Panc1 (cell line): ENCODE measurements around the gene PLXNC1. TPM values are rescaled to one million over a fixed set of nuclear protein-coding genes. Genes with fewer than 3 reads are reported as not detected.

ENCODE experiments used
- ATAC-seq: fragments of 200-7000 bp; cut with Tn5 transposase; 2 replicates; pipeline ENCODE4 v1.9.1; 2020; ENCODE audit warnings: mild to moderate bottlenecking, moderate library complexity
- BruUV-seq: library from RNA; stranded (reverse); fragments of 400-500 nt; replicated peaks from 2 replicates; lab custom pipeline; 2021; lab: Mats Ljungman, UMichigan
- CTCF ChIA-PET: fragments of 300-600 bp; sonication (Branson Sonifier 250); formaldehyde crosslinking; loops from one replicate; lab custom pipeline; 2022; ENCODE audit warnings: antibody characterized with exemption; lab: Charles Lee
- POLR2A ChIA-PET: fragments of 300-600 bp; sonication (Branson Sonifier 250); formaldehyde crosslinking; loops from one replicate; lab custom pipeline; 2022; ENCODE audit warnings: antibody characterized with exemption; lab: Charles Lee
- DNase-seq: peaks from one replicate; pipeline ENCODE4 v3.0.0-alpha.2; 2010; ENCODE audit warnings: low read depth, low spot score
- H3K27ac ChIP-seq: 2 replicates; pipeline ENCODE4 v1.5.1; 2011; ENCODE audit warnings: mild to moderate bottlenecking, low read length, inconsistent platforms
- H3K27me3 ChIP-seq: fragments of 200-500 bp; sonication (Bioruptor generic); 2 replicates; pipeline ENCODE4 v1.6.0; 2014; ENCODE audit warnings: low read length, inconsistent platforms; ENCODE audit not compliant: control insufficient read depth, insufficient read depth
- H3K36me3 ChIP-seq: fragments of 200-500 bp; sonication (Bioruptor generic); 2 replicates; pipeline ENCODE4 v1.5.1; 2014; ENCODE audit warnings: inconsistent platforms, mild to moderate bottlenecking, low read length, moderate library complexity; ENCODE audit not compliant: control insufficient read depth, insufficient read depth
- H3K4me1 ChIP-seq: 2 replicates; pipeline ENCODE4 v1.5.1; 2011; ENCODE audit warnings: inconsistent platforms, mild to moderate bottlenecking, low read length, moderate library complexity; ENCODE audit not compliant: control insufficient read depth, insufficient read depth
- H3K4me3 ChIP-seq, 2 experiments: 2 replicates each; pipeline ENCODE4 v1.5.1; 2011 to 2012; ENCODE audit warnings: low read depth in 2 of 2, low read length in 2 of 2, mild to moderate bottlenecking in 2 of 2, inconsistent platforms in 1 of 2, moderate library complexity in 1 of 2
- H3K9me3 ChIP-seq: fragments of 200-500 bp; sonication (Bioruptor generic); 2 replicates; pipeline ENCODE4 v1.5.1; 2014; ENCODE audit warnings: low read depth, mild to moderate bottlenecking, inconsistent platforms, low read length, moderate library complexity; ENCODE audit not compliant: control insufficient read depth, insufficient read depth
- POLR2AphosphoS5 ChIP-seq: IDR thresholded peaks from 2 replicates; pipeline ENCODE4 v1.6.1; 2012; ENCODE audit warnings: mild to moderate bottlenecking, low read depth, low read length, moderate library complexity
- SIN3A ChIP-seq: IDR thresholded peaks from 2 replicates; pipeline ENCODE4 v1.6.1; 2012; ENCODE audit warnings: low read depth, mild to moderate bottlenecking, low read length, moderate library complexity, borderline replicate concordance; ENCODE audit not compliant: insufficient read depth
- TCF7L2 ChIP-seq: IDR thresholded peaks from 2 replicates; pipeline ENCODE4 v1.6.1; 2011; ENCODE audit warnings: mild to moderate bottlenecking, low read depth, low read length, inconsistent platforms
- in situ Hi-C: cut with HindIII; loops from 2 replicates; pipeline ENCODE4 v1.10.0; 2016; ENCODE audit warnings: low sequenced_read_pairs, low pct_unique_long_range_greater_than_20kb
- intact Hi-C: fragments of 100-400 bp; cut with micrococcal nuclease; formaldehyde crosslinking; loops from one replicate; pipeline ENCODE4 v1.10.0; 2022; ENCODE audit not compliant: unreplicated experiment
- total RNA-seq: library from RNA; stranded (reverse); gene quantifications from one replicate; pipeline ENCODE4 v1.2.1, GENCODE V29; 2021; ENCODE audit not compliant: unreplicated experiment
- TF ChIP-seq, protein P1 (sequence below): fragments of 450-650 bp; IDR thresholded peaks from 2 replicates; pipeline ENCODE4 v1.5.1; 2017; ENCODE audit warnings: mild to moderate bottlenecking
- TF ChIP-seq, protein P2 (sequence below), 2 experiments: IDR thresholded peaks; 2 replicates each; pipeline ENCODE4 v1.6.1; 2011 to 2012; ENCODE audit warnings: low read depth in 2 of 2, control low read depth in 1 of 2, low read length in 1 of 2, mild to moderate bottlenecking in 1 of 2, moderate library complexity in 1 of 2; ENCODE audit not compliant: insufficient read depth in 1 of 2

The PLXNC1 gene
- total RNA-seq, 1 experiment from 2014 or later, result 0.57 TPM

- Histone ChIP-seq H3K4me3 (no peak overlapping the region), H3K27ac (no peak overlapping the region), H3K27me3 (peaks cover 4% of the 10 kb centered on the region), H3K4me1 (no peaks in the 10 kb centered on the region), H3K9me3 (no peaks in the 10 kb centered on the region), H3K36me3 (no peaks in the 10 kb centered on the region)
- intact Hi-C loops (no loop called here), in situ Hi-C loops (no loop called here)
- no peak for DNase-seq
- POLR2A ChIA-PET, result no interaction called here
- no peak for TF ChIP-seq SIN3A
- TF ChIP-seq, protein P1, sequence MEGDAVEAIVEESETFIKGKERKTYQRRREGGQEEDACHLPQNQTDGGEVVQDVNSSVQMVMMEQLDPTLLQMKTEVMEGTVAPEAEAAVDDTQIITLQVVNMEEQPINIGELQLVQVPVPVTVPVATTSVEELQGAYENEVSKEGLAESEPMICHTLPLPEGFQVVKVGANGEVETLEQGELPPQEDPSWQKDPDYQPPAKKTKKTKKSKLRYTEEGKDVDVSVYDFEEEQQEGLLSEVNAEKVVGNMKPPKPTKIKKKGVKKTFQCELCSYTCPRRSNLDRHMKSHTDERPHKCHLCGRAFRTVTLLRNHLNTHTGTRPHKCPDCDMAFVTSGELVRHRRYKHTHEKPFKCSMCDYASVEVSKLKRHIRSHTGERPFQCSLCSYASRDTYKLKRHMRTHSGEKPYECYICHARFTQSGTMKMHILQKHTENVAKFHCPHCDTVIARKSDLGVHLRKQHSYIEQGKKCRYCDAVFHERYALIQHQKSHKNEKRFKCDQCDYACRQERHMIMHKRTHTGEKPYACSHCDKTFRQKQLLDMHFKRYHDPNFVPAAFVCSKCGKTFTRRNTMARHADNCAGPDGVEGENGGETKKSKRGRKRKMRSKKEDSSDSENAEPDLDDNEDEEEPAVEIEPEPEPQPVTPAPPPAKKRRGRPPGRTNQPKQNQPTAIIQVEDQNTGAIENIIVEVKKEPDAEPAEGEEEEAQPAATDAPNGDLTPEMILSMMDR, result no peak
- TF ChIP-seq, protein P2, sequence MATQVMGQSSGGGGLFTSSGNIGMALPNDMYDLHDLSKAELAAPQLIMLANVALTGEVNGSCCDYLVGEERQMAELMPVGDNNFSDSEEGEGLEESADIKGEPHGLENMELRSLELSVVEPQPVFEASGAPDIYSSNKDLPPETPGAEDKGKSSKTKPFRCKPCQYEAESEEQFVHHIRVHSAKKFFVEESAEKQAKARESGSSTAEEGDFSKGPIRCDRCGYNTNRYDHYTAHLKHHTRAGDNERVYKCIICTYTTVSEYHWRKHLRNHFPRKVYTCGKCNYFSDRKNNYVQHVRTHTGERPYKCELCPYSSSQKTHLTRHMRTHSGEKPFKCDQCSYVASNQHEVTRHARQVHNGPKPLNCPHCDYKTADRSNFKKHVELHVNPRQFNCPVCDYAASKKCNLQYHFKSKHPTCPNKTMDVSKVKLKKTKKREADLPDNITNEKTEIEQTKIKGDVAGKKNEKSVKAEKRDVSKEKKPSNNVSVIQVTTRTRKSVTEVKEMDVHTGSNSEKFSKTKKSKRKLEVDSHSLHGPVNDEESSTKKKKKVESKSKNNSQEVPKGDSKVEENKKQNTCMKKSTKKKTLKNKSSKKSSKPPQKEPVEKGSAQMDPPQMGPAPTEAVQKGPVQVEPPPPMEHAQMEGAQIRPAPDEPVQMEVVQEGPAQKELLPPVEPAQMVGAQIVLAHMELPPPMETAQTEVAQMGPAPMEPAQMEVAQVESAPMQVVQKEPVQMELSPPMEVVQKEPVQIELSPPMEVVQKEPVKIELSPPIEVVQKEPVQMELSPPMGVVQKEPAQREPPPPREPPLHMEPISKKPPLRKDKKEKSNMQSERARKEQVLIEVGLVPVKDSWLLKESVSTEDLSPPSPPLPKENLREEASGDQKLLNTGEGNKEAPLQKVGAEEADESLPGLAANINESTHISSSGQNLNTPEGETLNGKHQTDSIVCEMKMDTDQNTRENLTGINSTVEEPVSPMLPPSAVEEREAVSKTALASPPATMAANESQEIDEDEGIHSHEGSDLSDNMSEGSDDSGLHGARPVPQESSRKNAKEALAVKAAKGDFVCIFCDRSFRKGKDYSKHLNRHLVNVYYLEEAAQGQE (IDR thresholded peaks at IDR 0.05; ENCODE audit: insufficient read depth in 1 of 2, low read depth in 2 of 2, low read length in 1 of 2), result no peak
- no peak for TF ChIP-seq POLR2AphosphoS5
- TF ChIP-seq TCF7L2, result no peak
- no peak for ATAC-seq
- BruUV-seq, result no TSS peak
- CTCF ChIA-PET, result no interaction called here
These were observed 39.0 kb downstream of the PLXNC1 start for GRCh38 chr12:94187361-94187760.

GRCh38 chr12:94190623-94191022 is 42.2 kb downstream of the PLXNC1 start:
- no peaks in the 10 kb centered on the region for H3K4me1 ChIP-seq
- no peak for ATAC-seq
- no peak overlapping the region for H3K4me3 ChIP-seq
- in situ Hi-C loops, result no loop called here
- ChIA-PET CTCF (no interaction called here), POLR2A (no interaction called here)
- intact Hi-C loops, result no loop called here
- no peak overlapping the region for H3K27ac ChIP-seq
- no peak for DNase-seq
- TF ChIP-seq SIN3A, result no peak
- no peak for TF ChIP-seq POLR2AphosphoS5
- H3K27me3 ChIP-seq, result no peaks in the 10 kb centered on the region
- H3K9me3 ChIP-seq, result no peaks in the 10 kb centered on the region
- BruUV-seq, result no TSS peak
- H3K36me3 ChIP-seq, result no peaks in the 10 kb centered on the region

DNA sequence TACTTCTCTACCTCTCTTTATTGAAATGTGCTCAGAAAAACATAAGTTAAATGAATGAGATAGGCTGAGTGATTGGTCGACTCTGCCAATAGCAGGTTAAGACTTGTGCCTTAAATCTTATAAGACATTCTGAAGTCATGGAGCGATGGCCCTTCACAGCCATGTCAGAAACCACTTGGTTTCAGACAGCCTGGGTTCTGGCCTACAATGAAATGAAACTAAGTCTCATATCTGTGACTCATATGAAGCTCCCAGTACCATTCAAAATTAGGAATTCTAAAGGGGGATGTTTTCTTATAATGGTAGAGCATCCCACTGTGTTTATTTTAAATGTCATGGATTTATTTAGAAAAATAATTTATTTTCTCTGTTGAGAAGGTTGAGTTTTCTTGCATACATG is 42.6 kb downstream of the PLXNC1 start:
- no peaks in the 10 kb centered on the region for H3K27me3 ChIP-seq
- BruUV-seq, result no TSS peak
- DNase-seq, result no peak
- TF ChIP-seq POLR2AphosphoS5 (no peak), TCF7L2 (no peak), SIN3A (no peak)
- TF ChIP-seq, protein P2 (IDR thresholded peaks at IDR 0.05; ENCODE audit: insufficient read depth in 1 of 2, low read depth in 2 of 2, low read length in 1 of 2), result no peak
- TF ChIP-seq, protein P1, result no peak
- H3K4me3 ChIP-seq, result no peak overlapping the region
- H3K36me3 ChIP-seq, result no peaks in the 10 kb centered on the region
- H3K4me1 ChIP-seq, result no peaks in the 10 kb centered on the region
- H3K27ac ChIP-seq, result no peak overlapping the region
- CTCF ChIA-PET, result no interaction called here
- no peak for ATAC-seq
- intact Hi-C loops (no loop called here), in situ Hi-C loops (no loop called here)
- POLR2A ChIA-PET, result no interaction called here
- H3K9me3 ChIP-seq, result no peaks in the 10 kb centered on the region
